Activated naive CD4-positive, alpha-beta T cell treated with Interleukin-2 at 50 U/mL for 16 hours (primary cell): ENCODE data around the gene ABCC2.
"Not testable (repeated sequence)": the region's sequence is repeated elsewhere in the genome, so short reads cannot be mapped to it uniquely, and the experiment has no call there.

Experiments used
- DNase-seq: peaks from one replicate; pipeline ENCODE4 v3.0.0-alpha.2; 2020

Gene ABCC2

GRCh38 chr10:99782447-99783286 is at the start of gene ABCC2:
Gene ABCC2, plus strand, starts transcription at chr10:99782640. Its CDS starts 205 bp downstream, at chr10:99782845.
- DNase-seq, result no peak

DNA sequence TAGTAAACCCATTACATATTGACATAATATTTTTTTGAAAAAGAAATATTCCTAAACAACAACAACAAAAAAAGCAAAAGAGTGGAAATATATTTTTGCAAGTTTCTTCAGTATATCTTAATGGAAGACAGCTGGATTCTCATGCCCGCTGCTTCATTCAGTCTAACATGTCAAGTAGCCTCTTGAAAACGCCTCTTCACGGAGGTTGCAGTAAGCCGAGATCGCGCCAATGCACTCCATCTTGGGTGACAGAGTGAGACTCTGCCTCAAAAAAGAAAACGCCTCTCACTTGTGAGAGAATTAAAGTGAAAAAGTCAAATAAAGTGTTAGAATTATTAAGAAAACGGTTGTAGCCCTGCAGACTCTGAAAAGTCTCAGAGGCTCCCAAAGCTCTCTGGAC is 49.1 kb upstream of the ABCC2 start:
- DNase-seq, result no peak

- not testable (repeated sequence) for DNase-seq
Measured at GRCh38 chr10:99734111-99734510, 48.3 kb upstream of the ABCC2 start.

- DNase-seq, result no peak
Measured at GRCh38 chr10:99740260-99740659, 42.2 kb upstream of the ABCC2 start.

DNA sequence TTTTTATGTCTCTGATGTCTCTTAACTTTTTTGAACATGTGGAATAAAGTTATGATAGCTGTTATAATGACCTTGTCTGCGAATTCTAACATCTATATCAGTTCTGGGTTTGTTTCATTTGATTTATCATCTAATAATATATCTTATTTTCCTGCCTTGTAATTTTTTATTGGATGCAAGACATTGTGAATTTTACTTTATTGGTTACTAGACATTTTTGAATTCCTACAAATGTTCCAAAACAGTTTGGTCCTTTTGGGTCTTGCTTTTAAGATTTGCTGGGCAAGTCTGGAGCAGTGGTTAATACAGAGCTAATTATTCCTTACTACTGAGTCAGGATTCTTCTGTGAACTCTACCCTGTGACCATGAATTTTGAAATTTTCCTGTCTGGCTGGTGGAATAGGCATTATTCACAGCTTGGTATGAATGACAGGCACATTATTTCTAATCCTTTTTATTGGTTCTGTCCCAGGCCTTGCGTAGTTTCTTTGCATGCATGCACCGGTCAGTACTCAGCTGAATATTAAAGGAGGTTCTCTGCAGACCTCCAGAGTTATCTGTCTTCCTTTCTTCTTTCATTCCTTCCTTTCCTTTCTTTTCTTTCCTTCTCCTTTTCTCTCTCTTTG is 41.4 kb upstream of the ABCC2 start:
- DNase-seq, result no peak

DNA sequence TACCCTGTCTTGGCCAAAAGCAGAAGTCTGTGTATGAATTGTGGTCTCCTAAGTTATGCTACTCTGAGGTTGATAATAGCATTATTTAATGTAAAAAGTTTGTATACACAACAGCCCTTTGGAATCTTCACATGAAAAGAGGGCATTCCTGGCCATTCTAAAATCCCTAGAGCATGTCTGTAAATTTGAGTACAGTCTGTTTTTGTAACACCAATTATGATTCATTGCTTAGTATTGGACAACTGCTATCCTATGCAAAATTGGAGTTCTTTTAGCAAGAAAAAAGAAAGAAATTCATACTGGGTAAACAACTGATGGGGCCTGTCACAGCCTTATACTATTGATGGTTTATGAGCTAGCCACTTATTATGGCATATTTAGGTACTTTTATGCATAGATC is 40.2 kb upstream of the ABCC2 start:
- DNase-seq, result no peak

GRCh38 chr10:99742701-99743100 is 39.7 kb upstream of the ABCC2 start:
- DNase-seq, result no peak

DNA sequence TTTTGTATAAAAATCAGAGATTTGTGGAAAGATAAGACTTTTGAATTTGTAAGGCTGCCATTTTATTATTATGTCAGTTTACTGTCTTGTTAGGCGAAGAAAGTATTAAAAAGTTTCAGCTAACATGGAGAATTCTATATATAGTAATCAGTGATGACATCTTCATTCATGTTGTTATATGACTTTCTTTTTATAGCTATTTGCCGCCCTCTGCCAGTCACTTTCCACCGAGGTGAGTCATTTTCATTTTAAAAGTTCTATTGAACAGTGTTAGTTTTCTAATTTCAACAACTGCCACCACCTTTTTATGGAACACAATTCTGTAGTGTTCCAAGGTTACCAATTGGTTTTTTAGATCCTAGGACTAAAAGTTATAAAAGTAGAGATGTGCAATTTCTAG is 38.6 kb upstream of the ABCC2 start:
- no peak for DNase-seq

DNA sequence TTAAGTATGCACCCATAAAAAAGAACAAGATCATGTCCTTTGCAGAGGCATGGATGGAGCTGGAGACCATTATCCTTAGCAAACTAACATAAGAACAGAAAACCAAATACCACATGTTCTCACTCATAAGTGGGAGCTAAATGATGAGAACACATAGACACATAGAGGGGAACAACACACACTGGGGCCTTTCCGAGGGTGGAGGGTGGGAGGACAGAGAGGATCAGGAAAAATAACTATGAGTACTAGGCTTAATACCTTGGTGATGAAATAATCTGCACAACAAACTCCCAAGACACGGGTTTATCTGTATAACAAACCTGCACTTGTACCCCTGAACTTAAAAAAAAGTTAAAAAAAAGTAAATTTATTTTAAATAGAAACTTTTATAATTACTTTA is 36.3 kb upstream of the ABCC2 start:
- not testable (repeated sequence) for DNase-seq

DNA sequence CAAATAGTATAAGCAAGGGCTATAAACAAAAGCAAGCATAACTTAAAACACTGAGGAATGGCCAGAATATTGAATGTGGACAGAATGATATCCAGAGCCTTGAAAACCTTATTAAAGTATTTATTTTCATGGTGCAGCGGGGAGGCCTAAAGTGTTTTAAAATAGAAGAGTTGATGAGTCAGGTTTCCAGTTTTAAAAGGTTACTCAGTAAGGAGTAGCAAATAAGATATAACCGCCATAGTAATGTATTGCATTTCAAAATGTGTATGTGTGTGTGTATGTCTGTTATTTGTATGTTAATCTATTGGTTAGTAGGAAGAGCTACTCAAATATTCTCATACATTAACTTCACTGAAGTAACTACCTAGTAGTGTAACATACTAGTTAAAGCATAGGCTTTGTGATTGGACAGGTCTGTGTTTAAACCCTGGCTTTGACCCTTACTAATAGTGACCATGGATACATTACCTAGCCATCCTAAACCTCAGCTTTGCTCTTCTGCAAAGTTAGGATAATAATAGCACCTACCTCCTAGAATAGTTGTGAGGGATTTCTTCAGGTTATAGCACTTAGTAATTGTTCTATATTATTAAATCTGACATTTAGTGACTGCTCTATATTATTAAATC is 33.5 kb upstream of the ABCC2 start:
- no peak for DNase-seq

GRCh38 chr10:99750641-99751040 is 31.8 kb upstream of the ABCC2 start:
- no peak for DNase-seq

DNA sequence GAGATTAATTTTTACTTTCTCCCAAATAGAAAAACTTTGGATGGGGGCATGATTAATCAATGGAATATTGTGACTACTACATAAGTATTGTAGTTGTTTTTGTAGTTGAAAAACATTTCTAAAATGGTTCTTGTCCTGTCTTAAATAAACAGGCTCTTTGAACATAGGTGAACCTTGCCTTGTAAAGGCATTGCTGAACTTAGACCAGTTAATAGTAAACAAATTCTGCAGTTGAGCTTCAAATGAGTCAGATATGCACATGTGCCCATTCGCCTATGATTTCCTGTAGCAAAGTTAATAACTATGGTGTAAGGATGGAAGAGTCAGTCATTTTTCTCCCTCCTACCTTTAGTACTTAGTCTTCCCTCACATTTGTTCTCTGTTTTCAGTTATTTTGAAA is 27.8 kb upstream of the ABCC2 start:
- DNase-seq, result no peak

GRCh38 chr10:99756159-99756558 is 26.3 kb upstream of the ABCC2 start:
- DNase-seq, result no peak

DNA sequence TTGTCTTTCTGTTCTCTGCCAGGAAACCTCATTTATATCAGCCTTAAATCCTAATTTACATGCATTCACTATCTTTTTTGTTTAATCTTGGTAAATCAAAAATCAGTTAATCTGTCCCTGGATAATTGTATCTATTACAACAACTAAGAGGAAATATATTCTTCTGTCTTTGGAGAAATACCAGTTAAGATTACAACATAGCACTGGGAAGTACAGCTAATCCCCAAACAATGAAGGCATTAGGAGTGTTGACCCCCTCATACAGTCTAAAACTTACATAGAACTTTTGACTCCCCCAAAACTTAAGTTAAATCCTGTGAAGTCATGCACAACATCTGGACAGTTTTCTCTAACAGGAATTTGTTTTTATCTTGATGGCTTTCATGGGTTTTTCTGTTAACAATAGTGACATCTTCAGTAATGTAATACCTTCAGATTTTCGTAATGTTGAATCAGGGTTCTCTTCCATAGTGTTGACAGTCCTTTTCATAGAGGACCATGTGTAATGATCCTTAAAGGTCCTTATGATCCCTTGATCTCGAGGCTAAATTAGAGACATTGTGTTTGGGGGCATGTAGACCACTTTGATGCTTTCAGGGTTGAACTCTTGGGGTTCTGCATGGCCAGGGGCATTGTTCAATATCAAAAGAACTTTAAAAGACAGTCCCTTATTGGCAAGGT is 24.1 kb upstream of the ABCC2 start:
- no peak for DNase-seq

DNA sequence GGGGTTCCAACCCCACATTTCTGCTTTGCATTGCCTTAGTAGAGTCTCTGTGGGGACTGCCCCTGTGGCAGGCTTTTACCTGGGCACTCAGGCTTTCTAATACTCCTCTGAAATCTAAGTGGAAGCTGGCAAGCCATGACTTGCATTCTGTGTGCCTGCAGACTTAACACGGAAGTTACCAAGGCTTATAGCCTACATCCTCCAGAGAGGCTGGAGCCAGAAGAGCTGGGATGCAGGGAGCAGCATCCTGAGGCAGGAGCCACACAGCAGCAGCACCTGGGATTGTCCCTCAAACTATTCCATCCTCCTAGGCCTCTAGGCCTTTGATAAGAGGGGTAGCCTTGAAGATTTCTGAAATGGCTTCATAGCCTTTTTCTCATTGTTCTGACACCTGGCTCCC is 22.1 kb upstream of the ABCC2 start:
- DNase-seq, result no peak

DNA sequence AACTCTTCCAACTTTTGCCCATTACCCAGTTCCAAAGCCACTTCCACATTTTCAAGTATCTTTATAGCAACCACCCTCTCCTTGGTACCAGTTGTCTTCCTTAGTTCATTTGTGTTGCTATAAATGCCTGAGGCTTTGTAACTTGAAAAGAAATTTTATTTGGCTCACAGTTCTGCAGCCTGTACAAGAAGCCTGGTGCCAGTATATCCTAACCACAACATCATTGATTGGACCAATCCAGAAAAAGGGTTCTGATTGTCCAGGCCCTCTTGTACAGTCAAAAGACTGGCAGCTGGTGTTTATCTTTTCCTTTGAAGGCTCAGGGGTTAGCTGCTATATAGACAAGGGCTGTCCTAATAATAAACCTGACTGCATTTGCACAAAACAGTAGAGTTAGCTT is 21.1 kb upstream of the ABCC2 start:
- no peak for DNase-seq

GRCh38 chr10:99765672-99766301 is 16.7 kb upstream of the ABCC2 start:
- DNase-seq, result no peak

GRCh38 chr10:99766302-99766681 is 16.1 kb upstream of the ABCC2 start:
- DNase-seq, result no peak

- DNase-seq, result no peak
Measured at GRCh38 chr10:99767901-99768300, 14.5 kb upstream of the ABCC2 start.

DNA sequence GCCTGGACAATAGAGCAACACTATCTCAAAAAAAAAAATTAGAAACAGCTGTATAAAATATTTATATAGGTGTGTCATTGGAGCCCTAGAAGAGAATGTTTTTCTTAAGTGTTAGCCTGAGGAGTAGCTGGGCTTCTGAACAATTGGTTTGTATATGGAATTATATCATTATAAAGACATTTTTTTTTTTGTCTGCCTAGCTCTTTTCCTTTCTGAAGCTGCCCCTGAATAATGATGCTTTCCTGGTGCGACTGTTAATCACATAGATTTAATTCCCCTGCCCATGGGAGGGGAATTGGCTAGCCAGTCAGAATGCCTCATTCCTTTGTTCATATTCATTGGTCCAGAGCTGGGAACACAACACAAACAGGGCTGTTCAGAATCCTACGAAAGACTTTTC is 13.9 kb upstream of the ABCC2 start:
- no peak for DNase-seq

DNA sequence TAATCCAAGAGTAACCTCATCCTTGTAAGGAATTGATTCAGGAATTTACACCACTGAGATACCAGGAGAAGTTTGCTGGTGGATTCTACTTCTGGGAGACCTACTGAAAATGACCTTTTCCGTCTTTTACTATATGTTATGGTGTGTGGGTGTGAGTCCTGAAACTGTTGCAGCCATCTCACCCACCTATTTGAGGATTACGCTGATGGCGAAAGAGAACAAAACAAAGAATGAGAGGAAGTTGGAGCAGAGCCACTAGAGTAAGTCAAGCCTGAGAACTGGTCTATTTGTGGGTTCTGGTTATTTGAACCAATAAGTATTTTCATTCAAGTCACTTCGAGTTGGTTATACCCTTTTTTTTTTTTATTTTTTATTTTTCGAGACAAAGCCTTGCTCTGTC is 12.7 kb upstream of the ABCC2 start:
- DNase-seq, result no peak

GRCh38 chr10:99770408-99771045 is 11.9 kb upstream of the ABCC2 start:
- DNase-seq, result no peak

GRCh38 chr10:99775850-99776249 is 6.6 kb upstream of the ABCC2 start:
- no peak for DNase-seq
